Heart left ventricle (tissue), 16 donors: Measurements from ENCODE around the gene TIGD4. TPM values are rescaled to one million over a fixed set of nuclear protein-coding genes. Genes with fewer than 3 reads are reported as not detected.

Experiments used
- ATAC-seq, 4 donors: fragments of 200-7000 bp; cut with Tn5 transposase; one replicate each; pipeline ENCODE4 v1.9.1; 2020 to 2022; ENCODE audit warnings: moderate library complexity in 4 of 4, mild to moderate bottlenecking in 3 of 4, moderate number of reproducible peaks in 1 of 4
- DNase-seq, 5 donors: peaks; one replicate each; pipeline ENCODE4 v3.0.0-alpha.2; 2020
- H3K27ac ChIP-seq, 12 donors: fragments of 200-600 bp; sonication (generic) in 4 of 12; one replicate each; pipeline versions ENCODE4 v1.5.0 to v1.8.0; 2016 to 2022; ENCODE audit warnings: mild to moderate bottlenecking in 2 of 12
- H3K27me3 ChIP-seq, 9 donors: fragments of 200-600 bp; sonication (generic) in 2 of 9; one replicate each; pipeline versions ENCODE4 v1.5.1 to v1.8.0; 2016 to 2022; ENCODE audit warnings: mild to moderate bottlenecking in 3 of 9
- H3K36me3 ChIP-seq, 9 donors: fragments of 200-600 bp; sonication (generic) in 2 of 9; one replicate each; pipeline versions ENCODE4 v1.5.0 to v1.8.0; 2018 to 2022; ENCODE audit warnings: mild to moderate bottlenecking in 2 of 9
- H3K4me1 ChIP-seq, 12 donors: fragments of 200-600 bp; sonication (generic) in 4 of 12; one replicate each; pipeline versions ENCODE4 v1.5.0 to v1.8.0; 2016 to 2022; ENCODE audit warnings: mild to moderate bottlenecking in 3 of 12
- H3K4me3 ChIP-seq, 12 donors: fragments of 200-600 bp; sonication (generic) in 4 of 12; one replicate each; pipeline versions ENCODE4 v1.5.0 to v1.8.0; 2017 to 2022; ENCODE audit warnings: mild to moderate bottlenecking in 9 of 12, moderate library complexity in 4 of 12
- H3K9me3 ChIP-seq, 12 donors: fragments of 200-600 bp; sonication (generic) in 4 of 12; one replicate each; pipeline versions ENCODE4 v1.5.0 to v1.8.0; 2016 to 2022; ENCODE audit warnings: mild to moderate bottlenecking in 1 of 12
- CTCF ChIP-seq, 12 donors: fragments of 200-600 bp; sonication (generic) in 4 of 12; IDR thresholded peaks; one replicate each; pipeline versions ENCODE4 v1.5.0 to v1.8.0; 2018 to 2022; ENCODE audit warnings: antibody characterized with exemption in 12 of 12, mild to moderate bottlenecking in 5 of 12
- POLR2A ChIP-seq, 2 donors: fragments of 450-650 bp; IDR thresholded peaks; one replicate each; pipeline ENCODE4 v1.6.1; 2017; ENCODE audit warnings: antibody characterized with exemption in 2 of 2, mild to moderate bottlenecking in 2 of 2, moderate library complexity in 2 of 2
- WGBS, 4 donors: extraction: QIAGEN DNeasy Blood & Tissue Kit in 2 of 4; methylation state at CpG; one replicate each; pipeline versions ENCODE4 v1.1.5 to v1.1.7; 2013 to 2018; 5-methylcytosine and 5-hydroxymethylcytosine counted together
- intact Hi-C, 10 donors: fragments of 100-400 bp; cut with DNase I; formaldehyde crosslinking; loops; one replicate each; pipeline versions ENCODE4 v1.11.1 to v1.14.2; 2022
- long read RNA-seq, 3 donors: library from polyadenylated mRNA; unstranded; transcript quantifications; one replicate each; pipeline ENCODE4 v2.0.0, GENCODE V29; 2020 to 2021
- polyA plus RNA-seq, 2 donors: library from polyadenylated mRNA; stranded (reverse); fragments of 200-250 nt; gene quantifications; one replicate each; pipeline ENCODE4 v1.2.3, GENCODE V29; 2013
- total RNA-seq, 9 donors: library from RNA; depleted of rRNA in 2 of 9; stranded (reverse); fragments of >200 nt in 2 of 9; fragmentation: NEBNext Ultra II Directional in 3 of 9; extraction: Animal tissue kit (Norgen Biotek cat#: 25700) in 3 of 9; gene quantifications; one replicate each; pipeline versions ENCODE4 v1.1.0 to v1.2.4, GENCODE V29; 2016 to 2023
- donor health status: ischemic (EF 13 %, LVEDD 7.1; RV severe dilation, severe dysfunction).
- donor health status: healthy with polysubstance abuse.
- donor health status: DM: no; HTN: yes; CAD: no.
- donor health status: DM: no; HTN: no; CAD: no.
- donor health status: ischemic (EF 25% LVEDD 6.9; RV normal size, moderate dysfunction).
- donor health status: ischemic (EF 25% LVEDD 5.7; RV mildly dilated, moderate dysfunction).
- donor health status: healthy.
- donor health status: DM: yes; HTN: yes; CAD: no.
- donor health status: ischemic (EF 35%, LVEDD 5.7; RV mildly dilated, moderate dysfunction).
- donor health status: nonischemic (EF 11% LVEDD 7.7; RV severe dilation, severe dysfunction).
- donor health status: DM: yes; HTN: yes; CAD: no.
- donor health status: PGD.
- donor health status: ischemic (EF 29% LVEDD 5.4; RV normal size, mild dysfunction).
- donor health status: nonischemic (EF 23%, LVEDD 6.1; RV moderate dilation, normal function).

TIGD4 gene
- under 1 TPM in 8 of 9 donors, not detected in 1; 0.16 to 0.50 (median 0.32) TPM for total RNA-seq
- under 1 TPM; 0.15 to 0.40 TPM for polyA plus RNA-seq
- long read RNA-seq, donor 1, result 0 reads
- long read RNA-seq, donor 2, partial matches to known transcripts, result 0 of 1 reads
- long read RNA-seq, donor 2, other reads (novel, unspliced or antisense), result 0 of 1 reads
- long read RNA-seq, donor 3, result 0 reads

- intact Hi-C loops, result no loop called here
- ATAC-seq (peak; percentile 99 to 100 (median 100)), DNase-seq (peak; percentile 97 to 99 (median 98))
- peak in 7 of 12 donors; percentile 12 to 51 (median 27) for TF ChIP-seq CTCF (IDR thresholded peaks at IDR 0.05)
- TF ChIP-seq POLR2A (IDR thresholded peaks at IDR 0.05), result peak in 1 of 2 donors; percentile 41
- Histone ChIP-seq H3K4me1 (peaks cover 0 to 46% (median 20%) of the 10 kb centered on the region in 12 donors), H3K27ac (peak within 1 kb of the TSS; percentile 65 to 94 (median 88)), H3K27me3 (no peaks in the 10 kb centered on the region), H3K4me3 (peak within 1 kb of the TSS; percentile 55 to 93 (median 78)), H3K9me3 (no peaks in the 10 kb centered on the region), H3K36me3 (peaks cover 0 to 4% (median 0%) of the 10 kb centered on the region in 9 donors)
- 0 to 1% (median 0%) methylated on average over 33 to 55 of the region's 55 CpGs for WGBS, 4 donors
Observed at GRCh38 chr4:152779513-152780266, at the start of gene TIGD4, which contains the start of gene ARFIP1. Gene TIGD4 (minus strand): TSS chr4:152779730. CDS start chr4:152771004, 8,726 bp downstream. Gene ARFIP1 (plus strand): TSS chr4:152779954. CDS start chr4:152829634, 49,680 bp downstream.

GRCh38 chr4:152828122-152828521 is 48.6 kb upstream of the TIGD4 start:
- no peak overlapping the region for H3K4me3 ChIP-seq
- H3K36me3 ChIP-seq, result peaks cover 0 to 26% (median 5%) of the 10 kb centered on the region in 9 donors
- no peaks in the 10 kb centered on the region for H3K27me3 ChIP-seq
- H3K9me3 ChIP-seq, result peaks cover 0 to 30% (median 4%) of the 10 kb centered on the region in 12 donors
- DNase-seq, result no peak
- no peak for ATAC-seq
- H3K4me1 ChIP-seq, result peaks cover 0 to 3% (median 0%) of the 10 kb centered on the region in 12 donors
- TF ChIP-seq CTCF (IDR thresholded peaks at IDR 0.05), result no peak
- no peak for TF ChIP-seq POLR2A (IDR thresholded peaks at IDR 0.05)
- intact Hi-C loops, result no loop called here
- no peak overlapping the region for H3K27ac ChIP-seq
- 97 to 100% (median 100%) methylated on average over 1 of the region's 1 CpG for WGBS, 4 donors

- H3K4me1 ChIP-seq, result no peaks in the 10 kb centered on the region
- H3K4me3 ChIP-seq, result no peak overlapping the region
- H3K27ac ChIP-seq, result no peak overlapping the region
- H3K9me3 ChIP-seq, result peaks cover 0 to 30% (median 4%) of the 10 kb centered on the region in 12 donors
- intact Hi-C loops, result no loop called here
- TF ChIP-seq CTCF (IDR thresholded peaks at IDR 0.05), result no peak
- TF ChIP-seq POLR2A (IDR thresholded peaks at IDR 0.05), result no peak
- ATAC-seq (no peak), DNase-seq (no peak)
- H3K36me3 ChIP-seq, result peaks cover 0 to 9% (median 0%) of the 10 kb centered on the region in 9 donors
- H3K27me3 ChIP-seq, result no peaks in the 10 kb centered on the region
Observed at GRCh38 chr4:152825336-152825735, 45.8 kb upstream of the TIGD4 start.

- TF ChIP-seq CTCF (IDR thresholded peaks at IDR 0.05), result no peak
- TF ChIP-seq POLR2A (IDR thresholded peaks at IDR 0.05), result no peak
- H3K36me3 ChIP-seq, result peaks cover 0 to 3% (median 0%) of the 10 kb centered on the region in 9 donors
- DNase-seq (no peak), ATAC-seq (no peak)
- intact Hi-C loops, result no loop called here
- H3K9me3 ChIP-seq, result peaks cover 0 to 30% (median 4%) of the 10 kb centered on the region in 12 donors
- H3K4me1 ChIP-seq, result peaks cover 0 to under 1% (median 0%) of the 10 kb centered on the region in 12 donors
- no peak overlapping the region for H3K4me3 ChIP-seq
- 96 to 100% (median 100%) methylated on average over 2 of the region's 2 CpGs for WGBS, 4 donors
- no peaks in the 10 kb centered on the region for H3K27me3 ChIP-seq
- H3K27ac ChIP-seq, result no peak overlapping the region
Observed at GRCh38 chr4:152824561-152824960, 45.0 kb upstream of the TIGD4 start.
